ENCODE data around the gene PPP2R2B.

DNA sequence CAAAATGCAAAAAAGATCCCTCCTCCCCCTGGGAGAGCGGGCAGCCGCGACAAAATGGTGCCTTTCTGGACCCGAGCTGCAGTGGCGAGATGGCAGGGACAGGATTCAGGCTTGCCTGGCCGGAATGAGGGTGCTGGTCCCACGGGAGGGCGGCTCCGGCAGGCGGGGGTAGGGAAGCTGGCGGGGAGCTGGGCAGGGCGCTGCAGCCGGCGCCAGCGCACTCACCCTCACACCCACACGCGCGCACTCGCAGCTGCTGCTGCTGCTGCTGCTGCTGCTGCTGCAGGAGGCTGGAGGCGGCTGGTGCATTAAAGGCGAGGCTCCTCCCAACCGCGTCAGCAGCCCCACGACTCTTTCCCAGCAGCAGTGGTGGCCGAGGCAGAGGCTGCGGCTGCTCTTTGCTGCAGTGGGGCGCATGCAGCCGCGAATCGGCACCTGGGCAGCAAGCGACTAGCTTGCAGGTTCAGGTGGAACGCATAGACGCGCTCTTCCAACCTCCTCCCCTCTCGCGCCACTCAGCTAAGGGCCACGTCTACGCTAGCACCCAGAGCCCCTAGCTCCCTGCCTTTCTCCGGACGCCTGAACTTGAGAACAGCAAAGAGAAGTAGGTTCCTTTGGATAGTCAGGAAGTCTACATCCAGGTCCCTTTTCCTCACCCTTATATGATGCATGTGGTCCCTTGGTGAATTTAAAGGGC lies at the start of gene PPP2R2B:
- TF ChIP-seq CTCF (IDR thresholded peaks at IDR 0.05) (no peak), REST (IDR thresholded peaks at IDR 0.05) (no peak), CEBPB (IDR thresholded peaks at IDR 0.05) (no peak), RAD21 (conservative IDR thresholded peaks at IDR 0.05 in 1 of 2, IDR thresholded peaks at IDR 0.05 in 1 of 2) (no peak), BCL3 (IDR thresholded peaks at IDR 0.05) (no peak)
